GM19351 (cell line): ENCODE results near the gene TNFAIP6.
"Not testable (repeated sequence)": the region's sequence is repeated elsewhere in the genome, so short reads cannot be mapped to it uniquely, and the experiment has no call there.

Experiments used
- ATAC-seq: cut with Tn5 transposase; IDR thresholded peaks from one replicate; pipeline ENCODE4 v1.9.1; 2021; ENCODE audit warnings: mild to moderate bottlenecking, moderate library complexity; ENCODE audit not compliant: unreplicated experiment

Gene TNFAIP6, protein sequence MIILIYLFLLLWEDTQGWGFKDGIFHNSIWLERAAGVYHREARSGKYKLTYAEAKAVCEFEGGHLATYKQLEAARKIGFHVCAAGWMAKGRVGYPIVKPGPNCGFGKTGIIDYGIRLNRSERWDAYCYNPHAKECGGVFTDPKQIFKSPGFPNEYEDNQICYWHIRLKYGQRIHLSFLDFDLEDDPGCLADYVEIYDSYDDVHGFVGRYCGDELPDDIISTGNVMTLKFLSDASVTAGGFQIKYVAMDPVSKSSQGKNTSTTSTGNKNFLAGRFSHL

DNA sequence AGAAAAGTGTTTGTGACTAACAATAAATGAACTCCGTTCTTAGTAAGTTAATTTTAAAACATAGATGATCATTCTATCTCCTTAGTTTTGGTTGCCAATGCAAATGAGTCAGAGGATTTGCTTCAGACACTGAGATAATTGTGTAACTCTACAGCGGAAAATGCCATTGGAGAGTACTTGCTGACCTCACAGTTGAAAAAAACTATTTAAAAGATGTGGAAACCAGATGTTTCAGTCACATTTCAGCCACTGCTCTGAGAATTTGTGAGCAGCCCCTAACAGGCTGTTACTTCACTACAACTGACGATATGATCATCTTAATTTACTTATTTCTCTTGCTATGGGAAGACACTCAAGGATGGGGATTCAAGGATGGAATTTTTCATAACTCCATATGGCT, at the start of gene TNFAIP6:
Gene TNFAIP6 (plus strand): TSS at position 234 of the 400 bp plus-strand sequence. CDS start 75 bp downstream, at position 309.
- ATAC-seq: no peak

DNA sequence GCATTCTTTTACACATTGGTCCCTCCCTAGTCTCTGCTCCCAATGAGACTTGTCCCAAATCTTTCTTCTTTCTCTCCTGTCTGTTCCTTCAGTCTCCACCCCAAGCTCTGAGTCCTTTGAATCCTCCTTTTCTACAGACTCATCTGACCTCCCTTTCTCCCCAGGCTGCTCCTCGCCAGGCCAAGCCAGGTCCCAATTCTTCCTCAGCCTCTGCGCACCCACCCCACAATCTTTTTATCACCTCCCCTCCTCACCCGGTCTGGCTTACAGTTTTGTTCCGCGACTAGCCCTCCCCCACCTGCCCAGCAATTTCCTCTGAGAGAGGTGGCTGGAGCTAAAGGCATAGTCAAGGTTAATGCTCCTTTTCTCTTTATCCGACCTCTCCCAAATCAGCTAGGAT, 47.1 kb upstream of the TNFAIP6 start:
- ATAC-seq: not testable (repeated sequence)

DNA sequence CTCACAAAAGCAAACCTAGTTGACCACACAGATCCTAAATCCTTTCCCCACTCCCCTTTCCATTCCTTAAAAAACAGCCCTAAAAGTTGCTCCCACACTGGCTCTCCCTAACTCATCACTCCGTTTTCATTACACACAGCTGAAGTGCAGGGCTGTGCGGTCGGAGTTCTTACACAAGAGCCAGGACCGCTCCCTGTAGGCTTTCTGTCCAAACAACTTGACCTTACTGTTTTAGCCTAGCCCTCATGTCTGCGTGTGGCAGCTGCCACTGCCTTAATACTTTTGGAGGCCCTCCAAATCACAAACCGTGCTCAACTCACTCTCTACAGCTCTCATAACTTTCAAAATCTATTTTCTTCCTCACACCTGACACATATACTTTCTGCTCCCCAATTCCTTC, 45.0 kb upstream of the TNFAIP6 start:
- not testable (repeated sequence) for ATAC-seq

DNA sequence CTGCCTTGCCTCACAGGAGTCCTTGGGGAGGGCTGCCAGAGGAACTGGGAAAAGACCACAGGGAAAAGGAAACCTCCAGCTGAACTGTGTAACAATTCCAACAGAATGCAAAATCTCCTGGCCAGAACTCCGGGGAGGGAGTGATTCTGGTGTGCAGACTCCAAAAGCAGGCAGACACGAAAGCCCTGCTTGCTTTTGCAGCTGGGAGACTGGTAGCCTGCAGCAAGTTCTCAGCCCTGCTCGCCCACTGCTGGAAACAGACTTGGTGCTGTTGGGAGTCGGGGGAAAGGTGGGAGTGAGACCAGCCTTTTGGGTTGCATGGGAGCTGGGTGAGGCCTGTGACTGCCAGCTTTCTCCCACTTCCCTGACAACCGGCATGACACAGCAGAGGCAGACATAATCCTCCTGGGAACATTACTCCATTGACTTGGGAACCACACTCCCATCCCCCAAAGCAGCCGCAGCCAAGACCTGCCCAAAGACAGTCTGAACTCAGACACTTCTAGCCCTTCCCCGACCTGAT, 42.0 kb upstream of the TNFAIP6 start:
- no peak for ATAC-seq

DNA sequence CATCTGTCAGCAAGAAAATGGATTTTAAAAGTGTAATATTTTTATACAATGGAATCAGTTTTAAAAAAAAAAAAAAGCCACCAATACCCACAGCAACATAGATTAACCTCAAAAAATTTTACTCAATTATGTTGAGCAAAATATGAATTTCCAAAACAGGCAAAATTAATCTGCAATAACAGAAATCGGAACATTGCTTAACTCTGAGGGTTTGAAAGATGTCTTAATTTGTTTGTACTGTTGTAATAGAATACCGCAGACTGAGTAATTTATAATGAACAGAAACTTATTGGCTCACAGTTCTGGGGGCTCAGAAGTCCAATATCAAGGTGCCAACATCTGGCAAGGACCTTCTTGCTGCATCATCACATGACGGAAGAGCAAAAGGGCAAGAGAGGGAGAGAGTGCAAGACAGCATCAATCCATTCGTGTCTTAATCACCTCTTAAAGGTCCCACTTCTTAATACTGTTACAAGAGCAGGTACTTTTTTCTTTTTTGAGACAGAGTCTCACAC, 31.8 kb upstream of the TNFAIP6 start:
- ATAC-seq: no peak

DNA sequence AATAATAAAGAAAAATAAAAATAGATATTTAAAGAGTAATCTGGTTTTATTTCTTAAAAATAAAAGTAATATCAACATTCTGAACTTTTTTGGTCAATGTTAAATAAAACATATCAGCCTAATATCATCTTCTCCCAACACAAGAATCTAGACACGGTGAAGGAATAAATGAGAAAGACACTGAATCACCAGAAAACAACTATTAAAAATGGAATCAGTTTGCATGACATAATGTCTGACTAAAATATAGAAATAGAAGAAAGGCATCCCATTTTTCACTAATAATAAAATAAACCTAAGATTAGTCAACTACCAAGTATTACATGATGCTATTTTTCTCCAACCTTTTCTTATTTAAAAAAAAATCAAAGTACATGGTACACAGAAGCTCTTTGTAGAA, 30.8 kb upstream of the TNFAIP6 start:
- no peak for ATAC-seq

DNA sequence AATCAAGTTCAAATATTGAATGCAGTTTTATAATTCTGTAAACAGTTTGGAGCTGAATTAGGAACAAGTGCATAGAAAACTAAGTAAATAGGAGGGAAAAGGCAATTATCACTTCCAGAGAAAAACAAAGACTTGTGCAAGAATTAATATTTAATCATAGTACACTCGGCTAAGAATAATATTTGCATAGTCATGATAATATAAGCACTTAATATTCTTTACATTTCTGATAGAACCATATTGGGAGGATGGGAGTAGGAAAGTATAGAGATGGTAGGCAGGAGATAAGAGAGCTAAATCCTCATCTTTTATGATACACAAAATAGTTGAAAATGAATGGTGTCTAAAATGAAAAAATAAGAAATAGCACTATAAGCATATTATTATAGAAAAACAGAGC, 27.4 kb upstream of the TNFAIP6 start:
- no peak for ATAC-seq

DNA sequence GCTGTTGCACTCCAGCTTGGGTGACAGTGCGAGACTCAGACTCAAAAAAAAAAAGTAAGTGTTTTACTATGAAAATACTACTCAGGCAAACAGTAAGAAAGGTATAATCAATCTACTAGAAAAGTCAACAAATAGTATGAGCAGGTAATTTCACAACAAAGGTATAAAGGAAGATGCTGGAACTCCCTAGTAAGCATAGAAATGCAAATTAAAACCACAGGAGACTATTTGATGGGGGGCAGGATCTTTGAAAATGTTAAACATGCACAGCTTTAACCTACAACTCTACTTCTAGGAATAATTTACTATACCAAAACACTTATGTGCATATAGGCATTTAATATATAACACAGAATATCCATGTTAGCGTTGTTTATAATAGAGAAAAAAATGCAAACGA, 24.3 kb upstream of the TNFAIP6 start:
- ATAC-seq: no peak

DNA sequence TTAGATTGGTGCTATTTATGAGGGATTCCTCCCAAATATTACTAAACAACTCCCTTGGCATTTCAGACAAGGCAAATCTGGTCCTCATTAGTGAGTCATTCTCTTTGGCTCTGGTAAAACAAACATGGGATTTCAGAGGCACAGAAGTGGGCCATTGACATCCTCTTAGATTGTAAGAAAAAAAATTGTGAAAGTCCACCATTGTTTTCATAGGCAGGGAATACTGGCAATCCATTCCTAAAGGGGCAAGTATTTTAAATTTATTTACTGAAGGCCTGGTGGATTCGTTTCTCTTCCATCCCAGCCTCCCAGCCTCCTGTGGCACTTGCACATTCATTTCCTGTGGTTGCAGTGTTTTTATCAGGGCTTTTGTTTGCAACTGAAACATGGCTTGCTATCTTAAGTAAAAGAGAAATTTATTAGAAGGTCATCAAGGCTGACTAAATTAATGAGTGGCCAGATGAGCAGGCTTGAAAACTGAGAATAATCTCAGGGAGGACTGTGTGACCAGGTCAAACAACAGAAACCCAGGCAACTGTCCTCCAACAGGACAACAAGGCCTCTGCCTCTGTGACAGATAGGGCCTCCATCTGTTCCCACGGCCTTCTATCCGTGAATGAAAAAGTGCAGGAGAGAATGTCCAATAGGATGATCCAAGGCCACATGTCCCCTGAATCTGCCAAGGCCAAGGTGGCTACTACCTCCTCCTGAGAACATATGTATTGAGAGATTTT, 23.1 kb upstream of the TNFAIP6 start:
- ATAC-seq: no peak

DNA sequence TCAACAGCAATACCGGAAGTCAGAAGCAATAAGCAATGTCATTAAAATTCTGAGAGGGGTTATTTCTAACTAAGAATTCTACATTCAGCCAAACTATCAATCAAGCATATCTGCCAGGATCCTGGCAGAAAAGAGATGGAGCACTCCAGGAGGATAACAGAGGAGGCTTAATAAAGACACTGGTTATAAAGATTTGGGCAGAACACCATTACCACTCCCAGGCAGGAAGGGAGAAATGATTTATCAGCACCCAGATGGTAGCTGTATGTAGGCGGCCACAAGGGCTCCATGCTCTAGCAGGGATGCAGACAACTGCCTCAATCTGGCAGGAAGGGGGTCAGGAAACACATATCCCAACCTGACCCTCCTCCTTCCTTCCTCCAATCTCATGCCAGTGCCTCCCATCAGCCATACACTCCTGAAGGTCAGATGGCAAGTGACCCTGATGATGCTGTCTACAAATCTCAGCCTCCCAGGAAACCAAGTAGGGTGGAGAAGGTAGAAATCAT, 20.5 kb upstream of the TNFAIP6 start:
- ATAC-seq: no peak

DNA sequence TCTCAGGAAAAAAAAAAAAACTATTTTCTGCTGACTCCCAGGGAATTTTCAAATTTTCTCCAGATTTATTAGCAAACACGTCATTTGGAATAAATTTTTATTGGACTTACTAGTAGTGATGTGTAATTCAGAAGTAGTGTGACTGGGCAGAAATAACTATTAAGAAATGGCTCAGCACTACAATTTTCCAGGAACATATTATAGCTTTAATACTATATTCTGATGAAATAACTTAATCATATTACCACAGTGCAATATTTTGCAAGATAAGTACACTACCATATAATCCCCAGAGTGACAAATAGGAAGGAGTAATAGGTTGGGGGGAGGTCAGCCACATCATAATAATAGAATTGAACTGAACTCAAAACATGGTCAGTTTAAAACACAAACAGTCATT, 19.7 kb upstream of the TNFAIP6 start:
- ATAC-seq: no peak

DNA sequence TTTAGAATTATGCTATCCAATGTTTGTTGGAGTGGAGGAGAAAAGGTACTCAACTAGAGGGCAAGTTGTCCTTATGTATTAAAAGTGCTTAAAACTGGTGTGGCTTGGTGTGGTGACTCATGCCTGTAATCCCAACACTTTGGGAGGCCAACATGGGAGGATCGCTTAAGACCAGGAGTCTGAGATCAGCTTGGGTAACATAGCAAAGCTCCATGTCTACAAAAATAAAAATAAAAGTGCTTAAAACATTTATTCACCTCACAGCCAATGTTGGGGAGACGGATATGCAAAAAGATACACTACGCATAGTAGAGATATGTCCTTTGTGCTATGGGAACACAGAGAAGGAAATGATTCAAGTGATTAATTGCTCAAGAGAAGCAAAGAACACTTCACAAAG, 19.3 kb upstream of the TNFAIP6 start:
- ATAC-seq: no peak

DNA sequence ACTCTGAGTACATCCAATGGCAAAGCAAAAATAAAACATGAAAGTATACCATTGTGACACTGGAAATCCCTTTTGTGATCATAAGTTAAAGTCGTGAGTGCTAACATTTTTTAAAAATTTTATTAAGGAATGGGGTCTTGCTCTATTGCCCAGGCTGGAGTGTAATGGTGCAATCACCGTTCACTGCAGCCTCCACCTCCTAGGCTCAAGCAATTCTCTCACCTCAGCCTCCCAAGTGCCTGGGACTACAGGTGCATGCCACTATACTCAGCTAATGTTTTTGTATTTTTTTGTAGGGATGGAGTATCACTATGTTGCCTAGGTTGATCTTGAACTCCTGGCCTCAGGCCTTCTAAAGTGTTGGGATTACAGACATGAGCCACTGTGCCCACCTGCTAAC, 14.3 kb upstream of the TNFAIP6 start:
- ATAC-seq: no peak

DNA sequence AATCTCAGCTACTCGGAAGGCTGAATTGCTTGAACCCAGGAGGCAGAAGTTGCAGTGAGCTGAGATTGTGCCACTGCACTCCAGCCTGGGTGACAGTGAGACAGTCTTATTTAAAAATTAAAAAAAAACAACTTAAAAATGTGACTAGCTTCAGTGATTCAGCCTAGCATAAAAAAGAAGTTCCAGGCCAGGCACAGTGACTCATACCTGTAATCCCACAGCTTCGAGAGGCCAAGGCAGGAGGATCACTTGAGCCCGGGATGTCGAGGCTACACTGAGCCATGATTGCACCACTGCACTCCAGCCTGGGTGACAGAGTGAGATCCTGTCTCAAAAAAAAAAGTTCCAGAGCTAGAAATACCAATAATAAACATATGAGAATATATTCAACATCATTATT, 13.2 kb upstream of the TNFAIP6 start:
- ATAC-seq: not testable (repeated sequence)

DNA sequence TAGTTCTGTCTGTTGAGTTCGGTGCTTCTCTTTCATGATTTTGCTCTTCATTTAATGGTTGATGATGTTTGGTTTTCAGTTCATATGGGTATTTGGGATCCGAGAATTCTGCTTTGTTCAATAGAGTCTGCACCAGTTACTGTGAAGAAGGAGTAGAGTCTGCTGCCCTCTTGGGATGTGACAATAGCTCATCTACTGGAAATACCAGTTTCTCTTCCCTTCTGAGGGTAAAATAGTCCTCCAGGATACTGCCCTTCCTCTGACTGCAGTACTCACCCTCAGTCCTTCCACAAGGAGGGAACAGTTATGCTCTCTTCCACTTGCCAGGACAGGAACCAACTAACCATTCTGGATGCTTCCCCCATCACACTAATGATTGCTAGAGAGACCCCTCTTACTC, 12.5 kb upstream of the TNFAIP6 start:
- ATAC-seq: no peak

DNA sequence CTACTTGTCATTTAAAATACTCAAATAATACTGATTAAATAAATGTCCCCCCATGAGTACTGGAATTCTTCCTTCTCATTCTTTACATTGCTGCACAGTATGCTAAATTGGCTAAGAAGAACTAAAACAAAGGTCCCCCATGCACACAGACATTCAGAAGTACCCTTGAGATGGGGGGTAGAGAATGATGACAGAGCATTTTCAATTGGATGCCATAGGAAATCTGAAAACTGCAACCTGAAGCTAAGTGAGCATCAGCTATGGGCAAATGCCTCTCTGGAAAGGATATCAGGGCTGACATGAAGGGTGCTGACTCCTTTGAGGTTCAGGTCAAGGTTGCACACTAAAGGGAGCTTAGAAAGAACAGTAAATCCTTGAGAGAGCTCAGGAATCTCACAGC, 10.1 kb upstream of the TNFAIP6 start:
- no peak for ATAC-seq

DNA sequence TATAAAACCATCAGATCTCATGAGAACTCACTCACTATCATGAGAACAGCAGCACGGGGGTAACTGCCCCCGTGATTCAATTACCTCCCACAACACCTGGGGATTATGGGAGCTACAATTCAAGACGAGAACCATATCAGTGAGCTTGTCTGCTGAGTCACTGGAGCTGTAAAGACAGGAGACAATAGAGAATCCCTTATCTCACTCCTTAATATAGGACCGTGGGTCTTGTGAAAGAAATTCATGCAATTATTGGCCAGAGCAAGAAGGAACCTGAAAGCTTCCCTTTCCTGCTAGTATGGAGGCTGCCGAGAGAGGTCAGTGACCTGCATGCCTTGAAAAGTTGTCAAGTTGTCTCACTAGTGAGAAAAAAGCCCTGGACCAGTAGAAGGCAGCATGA, 9.5 kb upstream of the TNFAIP6 start:
- ATAC-seq: no peak

DNA sequence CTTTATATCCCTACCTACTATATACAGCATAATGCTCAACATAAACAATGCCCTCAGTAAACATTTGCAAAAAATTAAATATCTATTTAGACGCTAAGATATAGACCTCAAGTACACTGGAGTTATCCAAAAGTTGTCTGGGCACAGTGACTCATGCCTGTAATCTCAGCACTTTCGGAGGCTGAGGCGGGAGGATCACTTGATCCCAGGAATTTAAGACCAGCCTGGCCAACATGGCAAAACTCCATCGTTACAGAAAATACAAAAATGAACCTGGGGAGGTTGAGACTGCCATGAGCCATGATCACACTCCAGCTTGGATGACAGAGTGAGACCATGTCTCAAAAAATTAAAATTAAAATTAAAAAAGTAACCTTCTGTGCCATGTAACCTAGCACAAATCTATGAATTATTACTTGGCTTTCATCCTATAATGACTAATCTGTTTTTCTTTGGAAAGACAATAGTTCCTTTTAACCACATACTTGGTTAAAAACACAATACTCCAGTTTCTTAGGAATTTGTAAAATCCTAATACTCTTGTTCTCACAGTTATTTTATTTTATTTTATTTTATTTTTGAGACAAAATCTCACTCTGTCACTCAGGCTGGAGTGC, 6.7 kb upstream of the TNFAIP6 start:
- no peak for ATAC-seq

DNA sequence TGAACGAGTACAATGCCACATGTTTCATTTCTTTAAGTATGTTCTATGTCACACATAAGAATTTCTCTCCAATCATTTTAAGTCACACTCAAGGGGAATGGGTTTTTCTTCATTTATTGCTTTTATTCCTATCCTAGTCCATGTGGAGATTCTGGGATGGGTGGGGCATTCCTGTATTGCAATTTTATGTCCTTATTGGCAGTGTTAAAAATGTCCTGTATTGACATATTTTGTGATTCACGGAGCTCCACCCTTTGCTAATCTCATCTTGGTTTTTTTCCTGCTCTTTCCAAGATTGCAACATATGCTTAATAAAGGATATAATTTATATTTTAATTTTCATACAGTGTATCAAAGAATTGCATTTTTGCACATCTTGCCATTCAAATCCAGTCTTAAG, 3.4 kb upstream of the TNFAIP6 start:
- no peak for ATAC-seq

DNA sequence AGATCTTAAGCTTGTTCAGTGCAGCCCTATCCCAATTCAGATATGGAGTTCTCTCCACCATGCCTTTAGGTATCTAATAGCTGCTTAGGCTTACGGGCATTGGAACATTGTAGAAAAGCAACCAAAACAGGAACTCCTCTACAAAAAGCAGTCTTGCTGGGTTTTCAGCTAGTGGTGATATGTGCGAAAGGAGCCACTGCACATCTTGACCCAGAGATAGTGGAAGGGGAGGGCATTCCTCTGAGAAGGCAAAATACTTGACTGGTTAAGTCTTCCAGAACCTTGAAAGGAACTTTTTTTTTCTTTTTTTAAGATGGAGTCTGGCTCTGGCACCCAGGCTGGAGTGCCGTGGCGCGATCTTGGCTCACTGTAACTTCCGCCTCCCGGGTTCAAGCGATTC, 2.6 kb upstream of the TNFAIP6 start:
- no peak for ATAC-seq

DNA sequence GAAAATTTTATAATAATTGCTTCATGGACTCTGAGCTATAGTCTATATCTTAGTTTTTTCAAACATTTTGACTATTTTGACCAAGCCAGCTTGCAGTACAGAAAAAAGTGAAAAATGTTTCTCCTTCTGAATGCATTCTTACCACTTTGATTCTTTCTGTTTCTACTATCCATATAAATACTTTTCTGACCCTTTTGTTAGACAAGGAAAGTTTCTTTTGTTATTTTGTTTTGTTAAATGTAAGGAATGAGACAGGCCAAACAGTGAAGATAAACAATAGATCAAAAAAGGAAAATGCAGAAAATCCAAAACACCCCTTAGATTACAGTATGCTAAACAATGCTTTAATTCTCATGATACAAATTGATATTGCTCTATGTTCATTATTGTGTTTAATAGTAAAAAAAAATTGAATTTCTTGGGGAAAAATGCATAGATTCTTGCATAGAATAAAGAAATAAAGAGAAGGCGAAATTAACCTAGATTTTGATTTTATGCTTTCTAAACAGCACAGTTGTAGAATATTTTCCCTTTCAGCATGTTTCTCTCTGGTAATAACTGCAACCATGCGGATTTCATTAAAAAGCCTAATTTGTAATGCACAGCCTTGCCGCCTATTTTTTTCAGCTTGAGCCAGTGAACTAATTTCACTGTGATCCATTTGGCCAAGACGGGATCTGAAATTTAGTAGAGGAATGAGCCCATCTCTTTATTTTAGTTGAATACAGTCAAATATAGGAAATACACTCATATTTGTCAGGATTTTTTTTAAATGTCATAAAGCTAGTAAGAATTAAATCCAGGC, 976 bp downstream of the TNFAIP6 start:
- no peak for ATAC-seq
